CD4-positive, alpha-beta memory T cell (primary cell): ENCODE results near the gene OR2S2. TPM values are rescaled to one million over a fixed set of nuclear protein-coding genes. Genes with fewer than 3 reads are reported as not detected.
"Not testable (repeated sequence)": the region's sequence is repeated elsewhere in the genome, so short reads cannot be mapped to it uniquely, and the experiment has no call there.

Experiments used
- CTCF ChIA-PET: fragments of 350-600 bp; sonication (Branson Sonifier 250); formaldehyde crosslinking; loops from one replicate; lab custom pipeline; 2021; ENCODE audit warnings: inconsistent platforms; ENCODE audit not compliant: partially characterized antibody; lab: Charles Lee
- POLR2A ChIA-PET: fragments of 350-600 bp; sonication (Branson Sonifier 250); formaldehyde crosslinking; loops from one replicate; lab custom pipeline; 2021; ENCODE audit not compliant: partially characterized antibody; lab: Charles Lee
- DNase-seq, 5 donors: peaks; one replicate each; pipeline versions ENCODE4 v3.0.0 to v3.0.0-alpha.2; 2020 to 2022; ENCODE audit warnings: mixed read lengths in 1 of 5
- H3K27ac ChIP-seq: one replicate; pipeline ENCODE4 v1.7.0; 2013; ENCODE audit warnings: low read depth, low read length
- H3K27me3 ChIP-seq: 2 replicates; pipeline ENCODE4 v1.7.0; 2013; ENCODE audit warnings: mild to moderate bottlenecking, low read length, moderate library complexity; ENCODE audit not compliant: insufficient read depth
- H3K36me3 ChIP-seq: 2 replicates; pipeline ENCODE4 v1.7.0; 2013; ENCODE audit warnings: mild to moderate bottlenecking, low read length, moderate library complexity; ENCODE audit not compliant: insufficient read depth
- H3K4me1 ChIP-seq: 2 replicates; pipeline ENCODE4 v1.7.0; 2013; ENCODE audit warnings: mild to moderate bottlenecking, low read length, moderate library complexity; ENCODE audit not compliant: insufficient read depth
- H3K4me3 ChIP-seq, 2 donors: one replicate each; pipeline ENCODE4 v1.7.0; 2013; ENCODE audit warnings: low read length in 2 of 2, mild to moderate bottlenecking in 1 of 2
- H3K9me3 ChIP-seq, 2 donors: one replicate each; pipeline ENCODE4 v1.7.0; 2013; ENCODE audit warnings: low read length in 2 of 2, control low read depth in 1 of 2; ENCODE audit not compliant: control insufficient read depth in 1 of 2
- H3K27ac Mint-ChIP-seq, 7 donors: one replicate each; pipeline ENCODE4 v1.8.0; 2020 to 2021; ENCODE audit warnings: mixed read lengths in 7 of 7, mild to moderate bottlenecking in 6 of 7, inconsistent platforms in 3 of 7, moderate library complexity in 3 of 7
- H3K27me3 Mint-ChIP-seq, 2 donors: one replicate each; pipeline ENCODE4 v1.8.0; 2020 to 2021; ENCODE audit warnings: mixed read lengths in 2 of 2
- H3K36me3 Mint-ChIP-seq, 2 donors: one replicate each; pipeline ENCODE4 v1.8.0; 2020 to 2021; ENCODE audit warnings: mixed read lengths in 2 of 2, inconsistent platforms in 1 of 2, mild to moderate bottlenecking in 1 of 2
- H3K4me1 Mint-ChIP-seq, 4 donors: one replicate each; pipeline ENCODE4 v1.8.0; 2020 to 2021; ENCODE audit warnings: mixed read lengths in 4 of 4, mild to moderate bottlenecking in 1 of 4
- H3K4me3 Mint-ChIP-seq, 8 donors: one replicate each; pipeline ENCODE4 v1.8.0; 2020 to 2021; ENCODE audit warnings: mixed read lengths in 8 of 8, mild to moderate bottlenecking in 7 of 8, moderate library complexity in 6 of 8, inconsistent platforms in 3 of 8
- H3K9me3 Mint-ChIP-seq, 8 donors: one replicate each; pipeline ENCODE4 v1.8.0; 2020 to 2021; ENCODE audit warnings: mixed read lengths in 8 of 8, mild to moderate bottlenecking in 5 of 8, inconsistent platforms in 3 of 8, moderate library complexity in 1 of 8
- intact Hi-C: fragments of 100-400 bp; cut with micrococcal nuclease; formaldehyde crosslinking; loops from one replicate; pipeline ENCODE4 v1.15.1; 2023
- polyA plus RNA-seq, 2 donors: library from polyadenylated mRNA; unstranded; fragments of 300-500 nt; fragmentation: Illumina TruSeq; gene quantifications; one replicate each; pipeline ENCODE4 v1.2.3, GENCODE V29; 2021
- total RNA-seq, 2 experiments: library from RNA; stranded (reverse); gene quantifications; one replicate each; pipeline ENCODE4 v1.2.3, GENCODE V29; 2021

OR2S2 gene
- total and polyA plus RNA-seq, 4 experiments from 2014 or later: not detected

- DNase-seq: no peak
- Mint-ChIP-seq H3K36me3 (no peaks in the 10 kb centered on the region), H3K27ac (peak overlapping the region in 4 of 7 donors; percentile 26 to 57 (median 35)), H3K27me3 (no peaks in the 10 kb centered on the region), H3K4me1 (peaks cover 10 to 33% (median 11%) of the 10 kb centered on the region in 4 donors), H3K9me3 (no peaks in the 10 kb centered on the region), H3K4me3 (no peak overlapping the region)
- Histone ChIP-seq H3K27me3 (no peaks in the 10 kb centered on the region), H3K27ac (no peak overlapping the region), H3K4me3 (no peak overlapping the region), H3K9me3 (no peaks in the 10 kb centered on the region), H3K36me3 (no peaks in the 10 kb centered on the region), H3K4me1 (no peaks in the 10 kb centered on the region)
- intact Hi-C loops: no loop called here
- POLR2A ChIA-PET: no interaction called here
- CTCF ChIA-PET: interaction anchor here (0.6 to 7.6 kb wide), 7 partner anchors 14 to 36 kb away, joined by 3 to 50 read pairs (median 4); no protein-coding TSS in a partner anchor
These were observed 39.2 kb downstream of the OR2S2 start for GRCh38 chr9:35918780-35919179.

- Histone ChIP-seq H3K36me3 (no peaks in the 10 kb centered on the region), H3K27ac (no peak overlapping the region), H3K9me3 (no peaks in the 10 kb centered on the region), H3K27me3 (no peaks in the 10 kb centered on the region), H3K4me1 (peaks cover 11% of the 10 kb centered on the region), H3K4me3 (no peak overlapping the region)
- ChIA-PET POLR2A (interaction anchor here (1.0 kb wide), 1 partner anchor 18 kb away, joined by 3 read pairs; no protein-coding TSS in a partner anchor), CTCF (interaction anchor here (0.5 to 7.6 kb wide), 3 partner anchors 14 to 1852 kb away, joined by 3 to 50 read pairs (median 5); no protein-coding TSS in a partner anchor)
- DNase-seq: no peak
- Mint-ChIP-seq H3K4me3 (no peak overlapping the region), H3K4me1 (peaks cover 12 to 31% (median 13%) of the 10 kb centered on the region in 4 donors), H3K27ac (peak overlapping the region in 4 of 7 donors; percentile 6 to 80 (median 52)), H3K36me3 (no peaks in the 10 kb centered on the region), H3K9me3 (no peaks in the 10 kb centered on the region), H3K27me3 (no peaks in the 10 kb centered on the region)
- intact Hi-C loops: no loop called here
These were observed 40.7 kb downstream of the OR2S2 start for GRCh38 chr9:35917261-35917660.

- H3K4me3 ChIP-seq: no peak overlapping the region
- no peak overlapping the region for H3K4me3 Mint-ChIP-seq
- no peaks in the 10 kb centered on the region for H3K9me3 Mint-ChIP-seq
- intact Hi-C loops: no loop called here
- peak overlapping the region in 3 of 7 donors; percentile 19 to 75 (median 36) for H3K27ac Mint-ChIP-seq
- H3K27me3 ChIP-seq: no peaks in the 10 kb centered on the region
- no peaks in the 10 kb centered on the region for H3K27me3 Mint-ChIP-seq
- peaks cover 23% of the 10 kb centered on the region for H3K4me1 ChIP-seq
- H3K9me3 ChIP-seq: no peaks in the 10 kb centered on the region
- H3K4me1 Mint-ChIP-seq: peaks cover 23 to 39% (median 25%) of the 10 kb centered on the region in 4 donors
- ChIA-PET POLR2A (interaction anchor here (0.6 to 3.1 kb wide), 2 partner anchors 25 to 31 kb away, joined by 3 to 9 read pairs; no protein-coding TSS in a partner anchor), CTCF (interaction anchor here (0.6 to 0.7 kb wide), 2 partner anchors 29 to 624 kb away, joined by 4 read pairs; no protein-coding TSS in a partner anchor)
- no peak overlapping the region for H3K27ac ChIP-seq
- DNase-seq: no peak
- H3K36me3 ChIP-seq: no peaks in the 10 kb centered on the region
- H3K36me3 Mint-ChIP-seq: no peaks in the 10 kb centered on the region
These were observed 42.2 kb downstream of the OR2S2 start for GRCh38 chr9:35915681-35916294.

GRCh38 chr9:35914301-35914807, 43.6 kb downstream of the OR2S2 start:
- H3K27me3 Mint-ChIP-seq: no peaks in the 10 kb centered on the region
- no peak overlapping the region for H3K27ac ChIP-seq
- peaks cover 32 to 51% (median 35%) of the 10 kb centered on the region in 4 donors for H3K4me1 Mint-ChIP-seq
- no peaks in the 10 kb centered on the region for H3K36me3 Mint-ChIP-seq
- H3K27ac Mint-ChIP-seq: no peak overlapping the region
- H3K36me3 ChIP-seq: no peaks in the 10 kb centered on the region
- CTCF ChIA-PET: interaction anchor here (1.5 to 17.5 kb wide), 3 partner anchors 11 to 32 kb away, joined by 4 to 379 read pairs (median 9); no protein-coding TSS in a partner anchor
- no peaks in the 10 kb centered on the region for H3K27me3 ChIP-seq
- POLR2A ChIA-PET: interaction anchor here (3.1 kb wide), 1 partner anchor 26 kb away, joined by 9 read pairs; no protein-coding TSS in a partner anchor
- H3K4me1 ChIP-seq: peaks cover 38% of the 10 kb centered on the region
- no peak overlapping the region for H3K4me3 Mint-ChIP-seq
- H3K9me3 ChIP-seq: no peaks in the 10 kb centered on the region
- H3K9me3 Mint-ChIP-seq: no peaks in the 10 kb centered on the region
- intact Hi-C loops: no loop called here
- peak in 1 of 5 donors; percentile 22 for DNase-seq
- no peak overlapping the region for H3K4me3 ChIP-seq

GRCh38 chr9:35913429-35913828, 44.5 kb downstream of the OR2S2 start:
- CTCF ChIA-PET: interaction anchor here (0.9 to 17.5 kb wide), 5 partner anchors 10 to 217 kb away, joined by 3 to 379 read pairs (median 9); no protein-coding TSS in a partner anchor
- H3K27ac ChIP-seq: not testable (repeated sequence)

GRCh38 chr9:35912791-35913400, 45.1 kb downstream of the OR2S2 start:
- H3K4me1 ChIP-seq: peaks cover 52% of the 10 kb centered on the region
- DNase-seq: no peak
- no peaks in the 10 kb centered on the region for H3K27me3 Mint-ChIP-seq
- no peaks in the 10 kb centered on the region for H3K27me3 ChIP-seq
- no peaks in the 10 kb centered on the region for H3K9me3 ChIP-seq
- no peaks in the 10 kb centered on the region for H3K36me3 ChIP-seq
- H3K4me3 Mint-ChIP-seq: peak overlapping the region in 1 of 8 donors; percentile 23
- no peak overlapping the region for H3K27ac ChIP-seq
- H3K9me3 Mint-ChIP-seq: no peaks in the 10 kb centered on the region
- POLR2A ChIA-PET: interaction anchor here (1.4 to 3.1 kb wide), 2 partner anchors 27 to 33 kb away, joined by 5 to 9 read pairs; no protein-coding TSS in a partner anchor
- H3K4me1 Mint-ChIP-seq: peaks cover 37 to 53% (median 43%) of the 10 kb centered on the region in 4 donors
- CTCF ChIA-PET: interaction anchor here (0.9 to 17.5 kb wide), 4 partner anchors 11 to 216 kb away, joined by 3 to 379 read pairs (median 14); no protein-coding TSS in a partner anchor
- intact Hi-C loops: no loop called here
- H3K36me3 Mint-ChIP-seq: no peaks in the 10 kb centered on the region
- H3K27ac Mint-ChIP-seq: peak overlapping the region in 2 of 7 donors; percentile 79 to 88
- no peak overlapping the region for H3K4me3 ChIP-seq

More at GRCh38 chr9:35913429-35913828, 44.5 kb downstream of the OR2S2 start:
- H3K36me3 Mint-ChIP-seq, intact Hi-C loops, H3K27ac Mint-ChIP-seq, H3K4me3 Mint-ChIP-seq, H3K27me3 ChIP-seq, H3K36me3 ChIP-seq, H3K4me3 ChIP-seq, DNase-seq, H3K27me3 Mint-ChIP-seq, H3K9me3 Mint-ChIP-seq, H3K9me3 ChIP-seq: not testable (repeated sequence)
- POLR2A ChIA-PET: interaction anchor here (3.1 kb wide), 1 partner anchor 27 kb away, joined by 9 read pairs; no protein-coding TSS in a partner anchor
- peaks cover 47% of the 10 kb centered on the region for H3K4me1 ChIP-seq
- H3K4me1 Mint-ChIP-seq: peaks cover 36 to 51% (median 40%) of the 10 kb centered on the region in 4 donors
